Glutamatergic neuron (in vitro differentiated cells): ENCODE data around the gene NKPD1. TPM values are rescaled to one million over a fixed set of nuclear protein-coding genes. Genes with fewer than 3 reads are reported as not detected.

ENCODE experiments used
- DNase-seq: peaks from one replicate; pipeline ENCODE4 v3.0.0; 2022
- H3K27ac Mint-ChIP-seq: one replicate; pipeline ENCODE4 v1.8.0; 2020; ENCODE audit warnings: mild to moderate bottlenecking, mixed read lengths, inconsistent platforms; ENCODE audit not compliant: unreplicated experiment
- H3K27me3 Mint-ChIP-seq: one replicate; pipeline ENCODE4 v1.8.0; 2020; ENCODE audit warnings: mild to moderate bottlenecking, moderate library complexity, mixed read lengths, inconsistent platforms; ENCODE audit not compliant: unreplicated experiment
- H3K36me3 Mint-ChIP-seq: one replicate; pipeline ENCODE4 v1.8.0; 2020; ENCODE audit warnings: mild to moderate bottlenecking, mixed read lengths, inconsistent platforms; ENCODE audit not compliant: unreplicated experiment
- H3K4me1 Mint-ChIP-seq: one replicate; pipeline ENCODE4 v1.8.0; 2020; ENCODE audit warnings: mild to moderate bottlenecking, low read depth, mixed read lengths, inconsistent platforms; ENCODE audit not compliant: unreplicated experiment
- H3K4me3 Mint-ChIP-seq: one replicate; pipeline ENCODE4 v1.8.0; 2020; ENCODE audit warnings: mild to moderate bottlenecking, mixed read lengths, inconsistent platforms; ENCODE audit not compliant: unreplicated experiment
- H3K9me3 Mint-ChIP-seq: one replicate; pipeline ENCODE4 v1.8.0; 2020; ENCODE audit warnings: mild to moderate bottlenecking, moderate library complexity, mixed read lengths, inconsistent platforms; ENCODE audit not compliant: unreplicated experiment
- total RNA-seq: library from RNA; stranded (reverse); fragmentation: NEBNext Ultra II Directional; extraction: Animal tissue kit (Norgen Biotek cat#: 25700); gene quantifications from one replicate; pipeline ENCODE4 v1.2.1, GENCODE V29; 2021; ENCODE audit not compliant: unreplicated experiment
- TF ChIP-seq, protein P1 (sequence below): fragments of 200-600 bp; sonication (generic); IDR thresholded peaks from one replicate; pipeline ENCODE4 v1.5.0; 2021; ENCODE audit not compliant: partially characterized antibody, unreplicated experiment

Gene NKPD1
- total RNA-seq, 1 donor from 2014 or later = 1.2 TPM

DNA sequence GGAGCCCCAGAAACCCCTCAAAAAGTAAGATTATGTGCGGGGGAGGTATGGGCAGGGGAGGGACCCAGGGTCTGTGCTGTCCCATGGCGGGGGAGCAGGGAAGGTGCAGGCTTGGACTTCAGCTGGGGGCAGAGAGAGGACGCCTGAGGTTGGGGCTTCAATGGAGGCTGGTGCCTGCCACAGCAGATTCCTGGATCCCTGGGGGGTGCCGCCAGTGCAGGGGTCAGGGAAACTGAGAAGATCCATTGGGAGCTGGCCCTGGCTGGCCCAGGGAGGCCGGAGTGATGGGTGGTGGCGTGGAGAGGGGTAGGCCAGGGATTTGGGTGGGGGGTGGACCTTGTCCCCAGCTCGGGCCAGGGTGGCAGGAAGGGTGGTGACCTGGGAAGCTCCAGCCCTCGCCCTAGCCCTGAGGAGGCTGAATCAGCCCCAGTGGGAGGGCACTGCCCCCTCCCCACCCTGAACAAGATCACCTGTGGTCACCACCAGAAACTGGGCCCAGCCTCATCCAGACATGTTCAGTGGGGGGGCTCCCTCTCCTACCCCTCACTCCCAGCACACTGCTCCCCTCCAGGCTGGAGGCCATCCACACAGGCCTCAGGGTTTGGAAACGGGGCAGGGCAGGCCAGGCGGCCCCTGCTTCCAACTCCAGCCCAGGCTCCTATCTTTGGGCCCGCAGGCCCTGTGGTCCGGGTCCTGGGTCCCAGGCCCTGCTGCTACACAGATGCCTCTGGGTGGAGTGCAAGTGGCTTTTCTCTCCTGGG lies 1.4 kb downstream of the NKPD1 start:
- H3K27me3 Mint-ChIP-seq = peaks cover 3% of the 10 kb centered on the region
- H3K9me3 Mint-ChIP-seq = peaks cover 9% of the 10 kb centered on the region
- DNase-seq = no peak
- TF ChIP-seq, protein P1, sequence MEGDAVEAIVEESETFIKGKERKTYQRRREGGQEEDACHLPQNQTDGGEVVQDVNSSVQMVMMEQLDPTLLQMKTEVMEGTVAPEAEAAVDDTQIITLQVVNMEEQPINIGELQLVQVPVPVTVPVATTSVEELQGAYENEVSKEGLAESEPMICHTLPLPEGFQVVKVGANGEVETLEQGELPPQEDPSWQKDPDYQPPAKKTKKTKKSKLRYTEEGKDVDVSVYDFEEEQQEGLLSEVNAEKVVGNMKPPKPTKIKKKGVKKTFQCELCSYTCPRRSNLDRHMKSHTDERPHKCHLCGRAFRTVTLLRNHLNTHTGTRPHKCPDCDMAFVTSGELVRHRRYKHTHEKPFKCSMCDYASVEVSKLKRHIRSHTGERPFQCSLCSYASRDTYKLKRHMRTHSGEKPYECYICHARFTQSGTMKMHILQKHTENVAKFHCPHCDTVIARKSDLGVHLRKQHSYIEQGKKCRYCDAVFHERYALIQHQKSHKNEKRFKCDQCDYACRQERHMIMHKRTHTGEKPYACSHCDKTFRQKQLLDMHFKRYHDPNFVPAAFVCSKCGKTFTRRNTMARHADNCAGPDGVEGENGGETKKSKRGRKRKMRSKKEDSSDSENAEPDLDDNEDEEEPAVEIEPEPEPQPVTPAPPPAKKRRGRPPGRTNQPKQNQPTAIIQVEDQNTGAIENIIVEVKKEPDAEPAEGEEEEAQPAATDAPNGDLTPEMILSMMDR = no peak
- no peaks in the 10 kb centered on the region for H3K36me3 Mint-ChIP-seq
- H3K27ac Mint-ChIP-seq = peak overlapping the region; percentile 83
- no peak overlapping the region for H3K4me3 Mint-ChIP-seq
- peaks cover 15% of the 10 kb centered on the region for H3K4me1 Mint-ChIP-seq

DNA sequence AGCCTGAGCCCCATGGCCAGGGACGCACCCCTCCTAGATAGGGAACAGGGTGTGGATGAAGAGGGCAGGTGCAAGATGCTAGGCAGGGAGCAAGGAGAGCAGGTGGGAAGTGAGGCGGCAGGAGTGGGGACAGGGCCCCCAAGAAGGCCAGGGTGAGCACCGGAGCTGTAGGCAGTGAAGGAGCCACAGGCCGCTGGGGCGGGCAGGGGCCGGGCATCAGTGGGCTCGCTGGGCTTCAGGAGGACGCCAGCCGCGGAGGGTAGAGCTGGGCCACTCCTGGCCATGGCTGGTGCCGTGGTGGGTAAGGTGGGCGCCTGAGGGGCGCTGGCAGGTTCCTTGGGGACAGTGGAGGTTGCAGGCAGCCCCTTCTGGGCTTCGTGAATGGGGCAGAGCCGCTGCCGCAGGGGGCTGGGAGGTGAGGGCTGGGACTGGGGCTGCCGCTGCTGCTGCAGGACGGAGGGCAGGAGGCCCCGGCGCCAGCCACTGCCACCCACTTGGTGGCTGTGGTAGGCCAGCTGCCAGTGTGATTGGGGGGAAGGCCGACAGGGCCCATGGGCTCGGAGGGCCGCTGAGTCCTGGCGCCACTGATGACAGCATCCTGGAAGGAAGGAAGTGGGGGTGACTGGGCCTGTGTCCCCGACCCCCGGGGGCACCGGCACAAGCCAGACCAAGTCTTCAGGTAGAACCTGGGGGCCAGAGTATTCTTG lies 2.1 kb downstream of the NKPD1 start:
- Mint-ChIP-seq H3K4me3 (no peak overlapping the region), H3K9me3 (peaks cover 14% of the 10 kb centered on the region), H3K4me1 (peaks cover 18% of the 10 kb centered on the region), H3K27me3 (peaks cover 10% of the 10 kb centered on the region), H3K27ac (no peak overlapping the region), H3K36me3 (no peaks in the 10 kb centered on the region)
- no peak for DNase-seq
- TF ChIP-seq, protein P1 = no peak

DNA sequence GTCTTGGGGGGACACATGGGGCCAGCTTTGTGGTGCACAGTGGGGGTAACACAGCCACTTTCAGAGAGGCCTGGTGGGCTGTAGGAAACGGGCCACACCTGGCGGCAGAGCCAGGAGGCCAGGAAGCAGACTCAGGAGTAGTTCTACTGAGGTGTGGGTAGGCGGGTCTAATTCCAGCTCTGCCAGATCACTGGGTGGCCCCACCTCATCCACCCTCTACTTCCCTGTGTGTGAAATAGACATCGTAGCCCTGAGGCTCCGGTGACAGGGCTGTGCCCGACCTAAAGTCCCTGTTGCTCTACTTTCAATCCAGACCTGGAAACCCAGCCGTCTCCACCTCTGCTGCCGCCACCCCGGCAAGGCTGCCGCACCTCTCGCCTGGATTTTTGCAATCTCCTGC lies 4.0 kb downstream of the NKPD1 start:
- H3K9me3 Mint-ChIP-seq = peaks cover 16% of the 10 kb centered on the region
- no peaks in the 10 kb centered on the region for H3K36me3 Mint-ChIP-seq
- no peak overlapping the region for H3K4me3 Mint-ChIP-seq
- no peak overlapping the region for H3K27ac Mint-ChIP-seq
- no peak for DNase-seq
- peaks cover 13% of the 10 kb centered on the region for H3K27me3 Mint-ChIP-seq
- peaks cover 17% of the 10 kb centered on the region for H3K4me1 Mint-ChIP-seq
- TF ChIP-seq, protein P1 = no peak

DNA sequence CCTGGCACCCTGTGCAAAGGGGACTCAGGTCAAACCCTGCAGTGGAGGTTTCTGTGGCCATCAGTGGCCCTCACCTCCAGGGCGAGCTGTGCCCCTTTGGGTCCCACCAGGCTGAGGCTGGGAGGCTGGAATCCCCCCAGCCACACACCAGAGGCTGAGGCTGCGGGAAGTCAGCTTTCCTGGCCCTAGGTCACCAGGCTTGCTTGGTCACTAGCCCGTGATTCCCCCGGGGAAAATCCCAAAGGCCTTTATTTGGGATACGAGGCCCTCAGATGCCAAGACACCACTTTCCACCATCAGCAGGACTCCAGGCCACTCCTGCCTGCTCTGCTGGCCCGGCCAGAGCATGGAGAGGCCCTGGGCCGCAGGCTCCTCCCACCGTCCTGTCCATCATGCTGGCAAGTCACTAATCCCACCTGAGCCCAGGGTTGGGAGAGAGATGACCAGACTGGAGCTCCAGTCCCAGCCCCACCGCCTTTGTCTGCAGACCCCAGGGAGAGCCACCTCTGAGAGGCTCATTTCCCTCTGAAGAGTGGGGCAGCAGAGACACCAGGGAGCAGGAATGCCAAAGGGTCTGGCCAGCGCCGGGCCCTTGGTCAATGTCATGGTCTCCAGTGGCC lies 4.7 kb downstream of the NKPD1 start:
- Mint-ChIP-seq H3K4me1 (peaks cover 17% of the 10 kb centered on the region), H3K4me3 (no peak overlapping the region), H3K9me3 (peaks cover 16% of the 10 kb centered on the region), H3K27me3 (peaks cover 13% of the 10 kb centered on the region), H3K36me3 (no peaks in the 10 kb centered on the region), H3K27ac (no peak overlapping the region)
- DNase-seq = no peak
- TF ChIP-seq, protein P1 = no peak
